Measurements from ENCODE around the gene DOCK2.

The DOCK2 gene

DNA sequence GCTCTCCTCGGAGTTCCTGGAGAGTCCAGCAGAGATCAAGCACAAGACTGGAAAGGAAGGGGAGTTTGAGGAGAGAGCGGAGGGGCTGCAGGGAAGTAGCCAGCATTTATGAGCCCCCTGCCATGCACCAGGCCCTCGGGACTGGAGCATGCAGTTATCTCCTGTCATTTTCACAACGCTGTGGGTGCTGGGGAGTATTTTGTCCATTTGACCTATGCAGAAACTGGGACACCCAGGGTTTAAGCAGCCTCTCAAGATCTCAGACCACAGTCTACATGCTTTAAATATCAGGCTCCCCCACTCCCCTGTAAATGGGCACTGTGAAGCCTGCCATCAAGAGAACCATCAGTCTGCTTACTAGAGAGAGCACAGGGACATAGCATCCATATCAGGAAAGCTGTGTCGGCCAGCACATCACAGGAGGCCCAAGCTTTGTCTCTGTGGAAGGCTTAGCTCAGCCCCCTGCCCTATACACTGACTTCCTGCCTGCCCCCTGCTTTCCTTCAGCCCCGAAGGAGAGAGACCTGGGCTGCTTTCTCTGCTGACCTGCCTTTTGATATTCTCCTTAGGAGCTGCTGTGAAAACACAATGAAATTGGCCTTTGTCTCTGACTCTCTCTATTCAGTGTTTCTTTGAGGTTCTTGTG, 475.9 kb downstream of the DOCK2 start:
- no peaks in the 10 kb centered on the region for H3K36me3 Mint-ChIP-seq (ENCODE audit: low read depth)
- H3K4me1 Mint-ChIP-seq: peaks cover 8% of the 10 kb centered on the region
- TF ChIP-seq, protein P1, sequence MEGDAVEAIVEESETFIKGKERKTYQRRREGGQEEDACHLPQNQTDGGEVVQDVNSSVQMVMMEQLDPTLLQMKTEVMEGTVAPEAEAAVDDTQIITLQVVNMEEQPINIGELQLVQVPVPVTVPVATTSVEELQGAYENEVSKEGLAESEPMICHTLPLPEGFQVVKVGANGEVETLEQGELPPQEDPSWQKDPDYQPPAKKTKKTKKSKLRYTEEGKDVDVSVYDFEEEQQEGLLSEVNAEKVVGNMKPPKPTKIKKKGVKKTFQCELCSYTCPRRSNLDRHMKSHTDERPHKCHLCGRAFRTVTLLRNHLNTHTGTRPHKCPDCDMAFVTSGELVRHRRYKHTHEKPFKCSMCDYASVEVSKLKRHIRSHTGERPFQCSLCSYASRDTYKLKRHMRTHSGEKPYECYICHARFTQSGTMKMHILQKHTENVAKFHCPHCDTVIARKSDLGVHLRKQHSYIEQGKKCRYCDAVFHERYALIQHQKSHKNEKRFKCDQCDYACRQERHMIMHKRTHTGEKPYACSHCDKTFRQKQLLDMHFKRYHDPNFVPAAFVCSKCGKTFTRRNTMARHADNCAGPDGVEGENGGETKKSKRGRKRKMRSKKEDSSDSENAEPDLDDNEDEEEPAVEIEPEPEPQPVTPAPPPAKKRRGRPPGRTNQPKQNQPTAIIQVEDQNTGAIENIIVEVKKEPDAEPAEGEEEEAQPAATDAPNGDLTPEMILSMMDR (IDR thresholded peaks at IDR 0.05): no peak
- H3K27ac Mint-ChIP-seq: no peak overlapping the region
- H3K27me3 Mint-ChIP-seq (ENCODE audit: low read depth, poor library complexity): peaks cover 20% of the 10 kb centered on the region
- no peak for DNase-seq
- H3K4me3 Mint-ChIP-seq: no peak overlapping the region
- peaks cover 15% of the 10 kb centered on the region for H3K9me3 Mint-ChIP-seq

DNA sequence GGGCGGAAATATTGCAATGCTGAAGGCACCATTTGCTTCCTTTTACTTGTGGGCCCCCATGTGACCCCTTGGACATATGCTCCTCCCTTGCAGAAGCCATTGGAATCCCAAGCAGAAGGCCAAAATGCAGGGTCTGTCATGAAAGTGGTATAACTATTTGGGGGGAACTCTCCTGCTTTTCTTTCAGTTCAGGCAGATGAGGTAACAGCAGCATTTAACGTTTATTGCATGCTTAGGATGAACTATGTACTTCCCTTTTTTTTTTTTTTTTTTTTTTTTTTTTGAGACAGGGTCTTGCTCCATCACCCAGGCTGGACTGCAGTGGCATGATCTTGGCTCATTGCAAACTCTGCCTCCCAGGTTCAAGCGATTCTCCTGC, 476.4 kb downstream of the DOCK2 start:
- DNase-seq: no peak
- H3K27me3 Mint-ChIP-seq (ENCODE audit: low read depth, poor library complexity): peaks cover 19% of the 10 kb centered on the region
- peaks cover 8% of the 10 kb centered on the region for H3K4me1 Mint-ChIP-seq
- H3K9me3 Mint-ChIP-seq: peaks cover 15% of the 10 kb centered on the region
- no peak overlapping the region for H3K4me3 Mint-ChIP-seq
- H3K36me3 Mint-ChIP-seq (ENCODE audit: low read depth): no peaks in the 10 kb centered on the region
- no peak overlapping the region for H3K27ac Mint-ChIP-seq
- TF ChIP-seq, protein P1 (IDR thresholded peaks at IDR 0.05): no peak

DNA sequence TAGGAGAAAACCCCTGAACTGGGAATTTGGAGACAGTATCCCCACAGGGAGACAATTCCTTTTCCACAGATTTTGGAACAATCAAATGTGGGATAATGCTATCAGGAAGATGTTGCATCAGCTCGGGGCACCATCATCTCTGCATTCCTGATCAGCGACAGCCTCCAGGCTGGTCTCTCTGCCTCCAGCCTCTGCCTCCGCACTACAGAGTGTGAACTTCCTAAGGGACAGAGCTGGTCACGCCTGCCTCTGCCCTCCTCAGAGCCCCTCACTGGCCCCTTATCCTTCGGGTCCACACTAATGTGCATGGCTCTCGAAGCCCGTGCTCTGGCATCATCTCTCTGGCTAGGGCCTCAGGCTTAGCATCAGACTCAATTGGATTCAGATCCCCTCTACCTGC, 477.2 kb downstream of the DOCK2 start:
- Mint-ChIP-seq H3K27ac (no peak overlapping the region), H3K27me3 (ENCODE audit: low read depth, poor library complexity) (peaks cover 17% of the 10 kb centered on the region), H3K4me3 (no peak overlapping the region), H3K4me1 (peaks cover 6% of the 10 kb centered on the region), H3K36me3 (ENCODE audit: low read depth) (no peaks in the 10 kb centered on the region), H3K9me3 (peaks cover 15% of the 10 kb centered on the region)
- no peak for DNase-seq
- TF ChIP-seq, protein P1 (IDR thresholded peaks at IDR 0.05): no peak

DNA sequence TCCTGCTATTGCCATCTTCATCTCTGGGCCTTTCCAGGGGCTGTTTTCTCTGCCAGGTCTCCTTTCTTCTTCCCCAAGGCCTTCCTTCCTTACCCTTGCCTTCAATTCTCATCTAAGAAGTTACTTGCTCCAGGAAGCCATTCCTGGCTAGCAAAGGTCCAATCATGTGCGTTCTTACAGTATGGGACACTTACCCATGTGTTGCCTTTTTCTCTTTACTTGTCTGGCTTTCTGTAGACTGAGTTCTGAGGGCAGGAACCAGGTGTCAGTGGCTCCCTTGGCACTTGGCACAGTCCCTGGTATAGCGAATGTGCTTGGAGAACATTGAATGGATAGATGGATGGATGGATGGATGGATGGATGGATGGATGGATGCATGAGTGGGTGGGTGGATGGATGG, 478.9 kb downstream of the DOCK2 start:
- peaks cover 18% of the 10 kb centered on the region for H3K27me3 Mint-ChIP-seq (ENCODE audit: low read depth, poor library complexity)
- H3K27ac Mint-ChIP-seq: no peak overlapping the region
- H3K4me1 Mint-ChIP-seq: no peaks in the 10 kb centered on the region
- H3K36me3 Mint-ChIP-seq (ENCODE audit: low read depth): no peaks in the 10 kb centered on the region
- TF ChIP-seq, protein P1 (IDR thresholded peaks at IDR 0.05): no peak
- H3K4me3 Mint-ChIP-seq: no peak overlapping the region
- no peak for DNase-seq
- peaks cover 15% of the 10 kb centered on the region for H3K9me3 Mint-ChIP-seq

DNA sequence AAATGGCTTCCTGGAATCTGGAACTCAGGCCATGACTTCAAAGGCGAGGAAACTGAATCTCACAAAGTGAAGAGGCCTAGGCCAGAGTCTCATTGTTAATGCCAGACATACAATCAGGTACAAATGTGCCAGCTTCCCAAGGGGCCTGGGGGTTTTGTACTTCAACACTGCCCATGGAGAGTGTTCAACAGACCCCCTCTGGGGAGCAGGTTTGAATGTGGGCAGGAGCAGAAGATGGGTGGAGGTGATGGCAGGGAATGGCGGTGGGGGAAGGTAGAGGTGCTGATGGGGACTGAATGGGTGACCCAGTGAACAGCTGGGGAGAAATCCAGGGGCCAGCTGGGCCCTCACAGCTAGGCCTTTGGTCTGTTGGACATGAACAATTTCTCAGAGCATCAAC, 480.7 kb downstream of the DOCK2 start:
- H3K9me3 Mint-ChIP-seq: peaks cover 15% of the 10 kb centered on the region
- no peak overlapping the region for H3K27ac Mint-ChIP-seq
- no peaks in the 10 kb centered on the region for H3K36me3 Mint-ChIP-seq (ENCODE audit: low read depth)
- TF ChIP-seq, protein P1 (IDR thresholded peaks at IDR 0.05): no peak
- no peaks in the 10 kb centered on the region for H3K4me1 Mint-ChIP-seq
- no peak overlapping the region for H3K4me3 Mint-ChIP-seq
- no peak for DNase-seq
- peaks cover 18% of the 10 kb centered on the region for H3K27me3 Mint-ChIP-seq (ENCODE audit: low read depth, poor library complexity)

DNA sequence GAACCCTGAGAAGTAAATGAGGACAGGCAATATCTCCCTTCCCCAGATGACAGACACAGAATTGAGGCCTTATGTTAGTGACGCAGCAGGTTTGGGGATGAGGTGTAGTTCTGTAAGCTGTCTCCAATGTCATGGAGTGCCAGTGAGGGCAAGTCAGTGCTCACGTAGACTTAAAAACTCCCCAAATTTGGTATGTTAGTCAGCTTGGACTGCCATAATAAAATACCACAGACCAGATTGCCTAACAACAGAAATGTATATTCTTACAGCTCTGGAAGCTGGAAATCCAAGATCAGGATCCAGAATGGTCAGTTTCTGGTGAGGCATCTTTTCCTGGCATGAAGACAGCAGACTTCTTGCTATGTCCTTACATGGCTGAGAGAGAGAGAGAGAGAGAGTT, 483.5 kb downstream of the DOCK2 start:
- no peak overlapping the region for H3K4me3 Mint-ChIP-seq
- H3K27me3 Mint-ChIP-seq (ENCODE audit: low read depth, poor library complexity): peaks cover 17% of the 10 kb centered on the region
- no peak overlapping the region for H3K27ac Mint-ChIP-seq
- peaks cover 8% of the 10 kb centered on the region for H3K9me3 Mint-ChIP-seq
- TF ChIP-seq, protein P1 (IDR thresholded peaks at IDR 0.05): no peak
- no peaks in the 10 kb centered on the region for H3K36me3 Mint-ChIP-seq (ENCODE audit: low read depth)
- H3K4me1 Mint-ChIP-seq: no peaks in the 10 kb centered on the region
- no peak for DNase-seq

All from nephron progenitor cell (in vitro differentiated cells).